PC-9 (cell line): ENCODE measurements around the gene HSPA1A.

Source experiments
- EZH2 ChIP-seq: fragments of 200-600 bp; sonication (generic); IDR thresholded peaks from 2 replicates; pipeline ENCODE4 v1.8.0; 2017; ENCODE audit warnings: antibody characterized with exemption, low read depth
- TF ChIP-seq, protein P1 (sequence below): fragments of 200-600 bp; sonication (generic); conservative IDR thresholded peaks from 2 replicates; pipeline ENCODE4 v1.6.1; 2017; ENCODE audit warnings: mixed run types, antibody characterized with exemption, mild to moderate bottlenecking, moderate library complexity

DNA sequence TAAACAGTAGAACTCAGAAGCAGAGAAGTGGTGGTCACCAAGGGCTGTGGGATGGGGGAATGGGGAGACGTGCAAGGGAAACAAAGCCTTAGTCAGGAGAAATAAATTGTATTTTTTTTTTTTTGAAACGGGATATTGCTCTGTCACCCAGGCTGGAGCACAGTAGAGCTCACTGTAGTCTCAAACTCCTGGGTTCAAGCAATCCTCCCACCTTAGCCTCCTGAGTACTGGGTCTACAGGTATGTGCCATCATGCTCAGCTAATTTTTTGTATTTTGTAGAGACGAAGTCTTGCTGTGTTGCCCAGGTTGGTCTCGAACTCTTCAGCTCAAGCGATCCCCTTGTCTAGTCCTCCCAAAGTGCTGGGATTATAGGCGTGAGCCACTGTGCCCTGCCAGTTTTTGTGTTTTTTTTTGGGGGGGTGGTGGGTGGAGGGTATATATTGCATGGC, 15.6 kb downstream of the HSPA1A start:
- TF ChIP-seq EZH2 = no peak
- TF ChIP-seq, protein P1, sequence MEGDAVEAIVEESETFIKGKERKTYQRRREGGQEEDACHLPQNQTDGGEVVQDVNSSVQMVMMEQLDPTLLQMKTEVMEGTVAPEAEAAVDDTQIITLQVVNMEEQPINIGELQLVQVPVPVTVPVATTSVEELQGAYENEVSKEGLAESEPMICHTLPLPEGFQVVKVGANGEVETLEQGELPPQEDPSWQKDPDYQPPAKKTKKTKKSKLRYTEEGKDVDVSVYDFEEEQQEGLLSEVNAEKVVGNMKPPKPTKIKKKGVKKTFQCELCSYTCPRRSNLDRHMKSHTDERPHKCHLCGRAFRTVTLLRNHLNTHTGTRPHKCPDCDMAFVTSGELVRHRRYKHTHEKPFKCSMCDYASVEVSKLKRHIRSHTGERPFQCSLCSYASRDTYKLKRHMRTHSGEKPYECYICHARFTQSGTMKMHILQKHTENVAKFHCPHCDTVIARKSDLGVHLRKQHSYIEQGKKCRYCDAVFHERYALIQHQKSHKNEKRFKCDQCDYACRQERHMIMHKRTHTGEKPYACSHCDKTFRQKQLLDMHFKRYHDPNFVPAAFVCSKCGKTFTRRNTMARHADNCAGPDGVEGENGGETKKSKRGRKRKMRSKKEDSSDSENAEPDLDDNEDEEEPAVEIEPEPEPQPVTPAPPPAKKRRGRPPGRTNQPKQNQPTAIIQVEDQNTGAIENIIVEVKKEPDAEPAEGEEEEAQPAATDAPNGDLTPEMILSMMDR = no peak
